ENCODE measurements around the gene NQO2.
A peak's percentile ranks its signal among the peaks of the same experiment; 100 is the strongest.
"Not testable (repeated sequence)": the region's sequence is repeated elsewhere in the genome, so short reads cannot be mapped to it uniquely, and the experiment has no call there.

The NQO2 gene

DNA sequence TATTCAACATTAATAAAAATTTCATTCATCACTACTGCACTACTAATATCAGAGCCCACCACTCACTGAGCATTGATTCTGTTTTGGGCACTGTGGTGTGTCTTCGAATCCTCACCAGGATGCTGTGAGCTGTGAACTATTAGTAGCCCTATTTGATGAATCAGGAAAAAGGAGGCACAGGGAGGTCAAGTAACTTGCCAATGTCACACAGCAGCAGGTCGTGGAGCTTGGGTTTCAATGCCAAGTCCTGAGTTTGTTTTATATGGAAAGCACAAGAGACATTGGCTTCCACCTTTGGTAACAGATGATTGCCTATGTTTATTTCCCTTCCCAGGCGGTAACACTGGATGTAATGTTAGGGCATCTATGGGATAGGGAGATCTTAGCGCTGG, 15.0 kb downstream of the NQO2 start:
- no peak for DNase-seq

DNA sequence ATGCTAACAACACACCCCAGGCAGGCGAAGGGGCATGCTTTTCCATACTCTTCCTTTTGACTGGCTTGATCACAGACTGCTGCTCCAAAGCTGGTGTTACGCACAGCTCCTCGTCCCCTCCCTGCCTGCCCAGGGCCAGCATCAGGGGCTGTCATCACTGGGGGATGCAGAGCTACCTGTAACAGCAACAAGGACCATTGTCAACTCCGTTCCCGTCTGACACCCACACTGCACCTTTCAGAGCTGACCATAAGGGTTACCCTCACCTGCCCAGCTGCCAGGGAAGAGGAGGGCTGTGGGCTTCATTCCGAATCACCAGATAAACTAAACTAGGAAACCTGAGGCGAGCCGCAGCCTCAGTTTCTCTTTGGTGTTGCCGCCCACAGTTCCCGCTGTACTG, 15.4 kb downstream of the NQO2 start:
- no peak for DNase-seq

DNA sequence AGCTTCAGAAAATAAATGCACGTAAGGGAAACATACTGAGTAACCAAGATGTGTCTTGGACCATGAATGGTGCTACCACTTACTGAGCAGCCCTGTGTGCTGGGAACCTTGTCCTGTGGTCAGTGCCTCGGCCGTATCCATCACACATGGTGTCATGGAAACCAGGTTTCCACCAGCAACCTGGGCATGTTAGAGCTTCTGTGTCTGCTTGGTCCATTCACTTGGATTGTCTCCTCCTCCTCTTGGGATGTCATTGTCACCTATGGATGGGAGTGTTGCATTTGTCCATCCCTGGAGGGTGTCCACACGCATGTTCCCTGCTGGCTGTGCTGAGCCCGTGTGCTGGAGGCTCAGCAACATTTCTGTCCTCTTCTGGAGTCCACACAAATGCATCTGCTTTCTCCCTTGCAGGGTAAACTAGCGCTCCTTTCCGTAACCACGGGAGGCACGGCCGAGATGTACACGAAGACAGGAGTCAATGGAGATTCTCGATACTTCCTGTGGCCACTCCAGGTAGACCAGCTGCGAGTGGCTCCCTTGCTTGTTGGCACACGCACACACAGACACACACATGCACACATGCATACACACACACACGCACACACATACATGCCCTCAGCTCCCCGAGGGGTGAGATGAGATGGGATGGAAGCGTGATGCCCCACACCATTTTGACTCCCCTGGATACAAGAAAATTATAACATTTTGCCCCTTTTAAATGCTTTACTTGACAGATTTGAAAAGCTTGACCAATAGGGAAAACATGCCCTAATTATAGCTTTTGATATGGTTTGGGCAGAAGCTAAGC, 17.0 kb downstream of the NQO2 start:
- no peak for DNase-seq

DNA sequence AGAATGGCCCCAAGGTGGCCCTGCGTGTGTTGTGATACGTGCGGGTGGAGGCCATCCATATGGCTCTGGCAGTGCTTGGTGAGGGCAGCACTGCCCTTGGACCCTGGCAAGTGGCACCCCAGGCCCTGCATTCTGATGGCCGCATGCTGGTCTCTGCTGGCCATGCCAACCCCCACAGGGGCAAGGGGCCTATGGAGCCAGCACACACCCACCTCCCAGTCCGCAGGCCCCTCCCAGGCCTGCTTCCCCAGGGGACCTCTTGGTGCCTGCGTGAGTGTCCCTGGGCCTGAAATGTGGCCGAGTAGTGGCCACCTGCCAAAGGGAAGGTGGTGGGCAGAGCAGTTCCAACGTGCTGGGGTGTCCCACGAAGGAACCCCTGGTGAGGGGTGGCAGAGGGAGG, 17.6 kb downstream of the NQO2 start:
- no peak for DNase-seq

DNA sequence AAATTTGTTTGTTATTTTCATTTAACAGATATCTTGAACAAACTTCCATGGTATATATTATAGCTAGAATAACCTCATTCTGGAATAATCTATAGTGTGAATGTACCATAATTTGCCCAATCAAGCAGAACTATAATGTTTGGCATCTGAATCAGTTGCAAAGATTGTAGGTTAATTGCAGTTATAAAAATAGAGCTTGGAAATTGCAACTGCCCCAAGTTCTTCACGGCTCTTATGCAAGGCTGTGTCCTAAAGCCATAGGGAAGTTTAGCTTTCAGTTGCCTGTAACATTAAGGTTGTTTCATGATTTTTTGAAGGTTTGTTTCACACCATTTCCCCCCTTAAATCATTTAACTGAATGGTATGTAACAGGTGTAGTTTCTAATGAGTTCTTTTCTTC, 19.4 kb downstream of the NQO2 start:
- no peak for DNase-seq

DNA sequence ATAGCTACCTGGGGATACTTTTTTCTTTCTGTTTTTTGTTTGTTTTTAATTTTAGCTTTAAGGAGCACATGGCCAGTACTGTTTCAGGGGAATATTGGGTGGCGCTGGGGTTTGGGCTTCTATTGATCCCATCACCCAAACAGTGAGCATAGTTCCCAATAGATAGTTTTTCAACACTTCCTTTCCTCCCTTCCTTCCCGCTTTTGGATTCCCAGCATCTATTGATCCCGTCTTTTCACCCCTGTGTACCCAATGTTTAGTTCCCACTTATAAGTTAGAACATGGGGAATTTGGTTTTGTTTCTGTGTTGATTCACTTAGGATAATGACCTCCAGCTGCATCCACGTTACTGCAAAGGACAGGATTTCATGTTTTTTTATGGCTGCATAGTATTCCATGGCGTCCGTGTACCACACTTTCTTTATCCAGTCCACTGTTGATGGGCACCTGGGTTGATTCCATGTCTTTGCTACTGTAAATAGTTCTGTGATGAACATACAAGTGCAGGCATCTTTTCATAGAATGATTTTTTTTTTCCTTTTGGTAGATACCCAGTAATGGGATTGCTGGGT, 20.1 kb downstream of the NQO2 start:
- no peak for DNase-seq

DNA sequence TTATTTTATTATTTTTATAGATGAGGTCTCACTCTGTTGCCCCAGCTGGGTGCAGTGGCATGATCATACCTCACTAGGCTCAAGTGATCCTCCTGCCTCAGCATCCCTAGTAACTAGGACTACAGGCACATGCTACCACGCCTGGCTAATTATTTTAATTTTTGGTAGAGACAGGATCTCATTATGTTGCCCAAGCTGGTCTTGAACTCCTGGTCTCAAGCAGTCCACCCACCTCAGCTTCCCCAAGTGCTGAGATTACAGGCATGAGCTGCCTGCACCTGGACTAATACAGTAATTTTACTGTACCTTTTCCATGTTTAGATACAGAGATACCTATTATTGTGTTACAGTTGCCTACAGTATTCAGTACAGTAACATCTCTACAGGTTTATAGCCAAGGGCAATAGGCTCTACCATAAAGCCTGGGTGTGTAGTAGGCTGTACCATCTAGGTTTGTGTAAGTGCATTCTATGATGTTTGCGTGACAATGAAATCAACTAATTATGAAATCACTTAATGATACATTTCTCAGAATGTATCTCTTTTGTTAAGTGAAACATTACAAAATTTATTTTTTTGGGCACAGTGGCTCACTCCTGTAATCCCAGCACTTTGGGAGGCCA, 21.4 kb downstream of the NQO2 start:
- not testable (repeated sequence) for DNase-seq

DNA sequence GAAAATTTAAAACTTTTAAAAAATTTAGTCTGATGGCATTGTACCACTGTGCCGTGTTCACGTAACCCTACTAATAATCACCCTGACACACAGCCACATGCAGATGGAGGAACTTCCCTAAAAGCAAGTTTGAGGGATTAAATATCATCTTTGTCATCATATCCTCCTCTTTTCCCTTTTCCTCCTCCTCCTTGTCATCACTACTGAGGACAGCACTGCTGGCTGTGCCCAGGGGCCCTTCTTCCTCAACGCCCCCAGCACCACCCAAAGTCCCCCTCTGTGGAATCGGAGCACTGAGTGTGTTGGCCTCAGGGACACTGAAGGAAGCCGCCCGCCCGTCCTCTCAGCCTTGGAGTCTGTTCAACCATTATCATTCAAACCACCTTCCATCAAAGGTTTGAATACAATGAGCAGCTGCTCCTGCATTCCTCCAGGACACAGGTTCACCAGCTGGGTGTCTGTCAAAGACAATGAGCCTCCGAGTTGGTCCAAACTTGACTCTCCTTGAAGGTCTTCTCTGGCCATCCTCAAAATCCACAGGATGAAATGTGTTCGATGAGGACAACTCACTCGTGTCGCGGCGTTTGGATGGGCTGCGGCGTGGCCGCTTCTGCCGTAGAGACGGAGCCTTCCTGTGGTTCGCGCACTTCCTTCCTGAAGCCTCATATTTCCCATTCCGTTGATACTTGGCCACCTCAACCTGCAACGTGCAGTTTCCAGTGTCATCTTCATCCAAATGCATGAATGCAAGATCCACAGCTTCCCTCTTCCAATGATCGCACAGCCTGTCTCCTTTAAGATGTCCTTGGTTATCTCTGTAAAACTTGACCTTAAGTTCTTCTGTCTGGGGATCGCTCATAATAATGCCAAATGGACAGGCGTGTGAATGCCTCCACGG, 23.3 kb downstream of the NQO2 start:
- DNase-seq = no peak

DNA sequence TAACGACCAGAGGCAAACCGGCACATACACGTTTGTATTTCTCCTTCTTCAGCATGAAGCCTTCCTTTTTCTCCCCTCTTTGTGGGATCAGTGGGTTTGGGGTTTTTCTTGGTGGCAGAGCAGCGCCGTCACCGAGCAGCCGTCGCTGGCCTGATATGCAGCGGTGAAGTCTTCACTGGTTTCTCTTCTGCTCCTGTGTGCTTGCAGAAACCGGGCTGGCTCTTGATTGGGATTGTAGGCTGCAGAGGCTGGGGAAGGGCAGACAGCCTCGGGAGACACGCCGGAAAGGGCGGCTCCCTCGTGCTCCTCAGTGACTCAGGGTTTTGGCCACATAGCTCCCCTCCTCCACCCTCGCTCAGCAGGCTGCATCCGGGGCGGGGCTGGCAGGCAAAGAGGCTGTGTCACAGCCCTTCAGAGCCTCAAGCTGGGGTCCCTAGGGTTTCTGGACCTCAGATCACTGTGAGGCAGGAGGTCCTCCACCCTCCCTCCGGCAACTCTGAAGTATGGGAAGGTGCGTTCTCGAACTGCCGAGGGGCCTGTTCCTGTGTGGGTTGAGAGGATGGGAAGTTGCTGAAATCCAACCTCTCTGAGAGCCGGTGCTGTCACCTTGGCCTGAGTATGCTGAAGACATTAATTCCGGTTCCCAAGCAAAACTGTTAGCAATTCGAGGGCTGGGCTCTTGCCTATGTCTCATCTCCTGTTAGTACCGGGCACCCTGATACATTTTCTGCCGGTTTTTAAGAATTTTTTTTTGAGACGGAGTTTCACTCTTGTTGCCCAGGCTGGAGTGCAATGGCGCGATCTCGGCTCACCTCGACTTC, 24.2 kb downstream of the NQO2 start:
- DNase-seq = peak; percentile 2

DNA sequence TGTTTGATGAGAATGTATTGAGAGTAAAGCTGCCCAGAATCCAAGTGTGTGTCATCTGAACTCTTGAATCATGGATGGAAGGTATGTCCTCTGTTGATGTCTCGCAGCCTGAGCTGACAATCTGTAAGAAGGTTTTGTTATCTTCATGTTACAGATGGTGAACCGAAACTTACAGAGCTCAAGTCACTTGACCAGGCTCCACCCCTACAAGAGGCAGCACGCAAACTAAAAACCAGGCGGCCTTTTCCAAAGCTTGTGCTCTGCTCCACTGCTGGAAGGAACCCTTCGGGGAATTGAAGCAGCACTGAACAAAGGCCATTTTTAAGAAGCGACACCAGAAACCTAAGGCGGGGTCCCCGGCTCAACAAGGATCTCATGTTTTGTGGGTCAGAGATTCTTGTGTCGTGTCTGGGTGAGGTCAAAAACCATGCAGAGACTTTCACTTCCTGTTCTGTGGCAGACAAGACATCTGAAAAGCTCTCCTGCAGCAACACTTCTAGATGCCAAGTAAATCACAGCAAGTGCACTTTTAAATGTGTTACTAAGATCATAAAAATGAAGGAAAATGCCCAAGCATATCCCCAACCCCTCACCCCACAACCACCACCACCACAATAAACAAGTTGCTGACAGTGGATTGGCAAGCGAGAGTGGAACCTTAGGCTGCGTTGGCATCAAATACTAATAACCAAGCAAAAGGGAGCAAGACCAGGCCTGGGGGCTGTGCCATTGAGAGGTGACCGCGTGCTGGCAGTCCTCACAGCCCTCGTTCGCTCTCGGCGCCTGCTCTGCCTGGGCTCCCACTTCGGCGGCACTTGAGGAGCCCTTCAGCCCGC, 27.3 kb downstream of the NQO2 start:
- no peak for DNase-seq

DNA sequence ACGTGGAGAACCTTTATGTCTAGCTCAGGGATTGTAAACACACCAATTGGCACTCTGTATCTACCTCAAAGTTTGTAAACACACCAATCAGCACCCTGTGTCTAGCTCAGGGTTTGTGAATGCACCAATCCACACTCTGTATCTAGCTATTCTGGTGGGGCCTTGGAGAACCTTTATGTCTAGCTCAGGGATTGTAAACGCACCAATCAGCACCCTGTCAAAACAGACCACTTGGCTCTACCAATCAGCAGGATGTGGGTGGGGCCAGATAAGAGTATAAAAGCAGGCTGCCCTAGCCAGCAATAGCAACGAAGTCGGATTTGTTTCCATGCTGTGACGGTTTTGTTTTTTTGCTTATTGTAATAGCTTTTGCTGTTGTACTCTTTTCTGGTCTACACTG, 28.5 kb downstream of the NQO2 start:
- not testable (repeated sequence) for DNase-seq

DNA sequence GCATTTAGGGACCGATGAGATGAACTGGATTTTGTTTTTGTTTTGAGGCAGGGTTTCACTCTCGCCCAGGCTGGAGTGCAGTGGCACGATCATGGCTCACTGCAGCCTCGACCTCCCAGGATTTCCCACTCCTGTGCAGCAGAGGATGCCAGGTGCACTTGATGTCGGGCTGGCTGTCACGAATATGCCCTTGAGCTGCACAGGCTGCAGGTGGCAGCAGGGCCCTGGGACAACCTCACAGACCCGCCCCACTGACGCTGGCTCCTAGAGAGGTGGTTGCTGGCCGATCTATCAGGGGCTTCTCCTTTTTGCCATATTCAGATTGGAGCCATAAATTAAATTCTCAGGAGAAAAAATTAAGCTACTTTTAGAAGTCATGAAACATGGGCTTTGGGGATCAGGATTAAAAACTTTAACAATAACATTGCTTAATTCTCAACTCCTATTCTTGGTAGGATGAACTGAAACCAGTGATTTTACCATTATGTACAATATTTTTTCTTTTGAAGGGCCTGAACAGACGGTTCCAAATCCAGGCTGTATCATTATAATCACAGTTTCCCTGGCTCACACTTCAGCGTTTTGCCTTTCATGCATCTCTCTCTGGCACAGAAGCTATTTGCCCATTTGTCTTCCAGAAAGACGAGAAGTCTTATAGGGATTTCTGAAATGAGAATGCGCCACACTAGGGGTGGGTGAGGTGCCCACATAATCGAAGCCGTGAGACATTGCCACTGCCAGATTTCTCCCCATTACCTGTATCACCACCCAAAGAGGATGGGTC, 32.4 kb downstream of the NQO2 start:
- peak; percentile 17 for DNase-seq

DNA sequence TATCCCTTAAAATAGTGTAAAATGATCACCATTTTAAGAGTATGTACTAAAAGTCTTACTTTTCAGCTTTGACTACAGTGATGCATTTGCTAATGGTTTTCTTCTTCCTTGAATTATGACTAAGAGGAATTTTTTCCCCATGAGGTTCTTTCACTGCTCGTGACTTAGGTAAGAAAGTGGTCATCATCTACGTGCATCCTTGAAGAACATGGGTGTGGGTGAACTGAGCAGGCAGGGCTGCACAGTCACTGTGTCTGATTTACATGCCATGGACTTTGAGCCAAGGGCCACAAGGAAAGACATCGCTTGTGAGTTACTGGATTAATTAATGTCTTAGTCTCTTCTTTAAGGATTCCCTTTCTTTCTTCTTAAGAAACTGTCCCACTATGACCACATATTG, 33.3 kb downstream of the NQO2 start:
- no peak for DNase-seq

DNA sequence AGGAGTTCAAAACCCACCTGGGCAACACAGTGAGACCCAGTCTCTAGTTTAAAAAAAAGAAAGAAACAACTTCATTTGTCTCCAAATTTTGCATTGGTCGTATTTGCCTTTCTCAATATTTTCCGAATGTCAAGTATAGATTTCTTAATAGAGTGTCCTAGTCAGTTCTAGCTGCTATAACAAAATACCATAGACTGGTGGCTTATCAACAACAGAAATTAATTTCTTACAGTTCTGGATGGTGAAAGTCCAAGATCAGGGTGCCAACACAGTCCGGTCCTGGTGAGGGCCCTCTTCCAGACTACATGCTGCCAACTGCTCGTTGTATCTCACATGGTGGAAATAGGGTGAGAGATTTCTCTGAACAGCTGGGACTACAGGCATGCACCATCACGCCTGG, 34.0 kb downstream of the NQO2 start:
- no peak for DNase-seq

DNA sequence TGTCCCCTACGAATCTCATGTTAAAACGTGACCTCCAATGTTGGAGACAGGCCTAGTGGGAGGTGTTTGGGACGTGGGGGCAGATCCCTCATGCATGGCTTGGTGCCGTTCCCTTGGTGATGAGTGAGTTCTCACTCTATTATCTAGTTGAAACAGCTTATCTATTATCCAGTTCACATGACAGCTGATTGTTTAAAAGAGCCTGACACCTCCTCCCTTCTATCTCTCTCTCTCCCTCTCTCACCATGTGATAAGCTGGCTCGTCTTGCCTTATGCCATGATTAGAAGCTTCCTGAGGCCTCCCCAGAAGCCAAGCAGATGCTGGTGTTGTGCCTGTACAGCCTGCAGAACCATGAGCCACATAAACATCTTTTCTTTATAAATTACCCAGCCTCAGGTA, 35.7 kb downstream of the NQO2 start:
- DNase-seq = no peak

DNA sequence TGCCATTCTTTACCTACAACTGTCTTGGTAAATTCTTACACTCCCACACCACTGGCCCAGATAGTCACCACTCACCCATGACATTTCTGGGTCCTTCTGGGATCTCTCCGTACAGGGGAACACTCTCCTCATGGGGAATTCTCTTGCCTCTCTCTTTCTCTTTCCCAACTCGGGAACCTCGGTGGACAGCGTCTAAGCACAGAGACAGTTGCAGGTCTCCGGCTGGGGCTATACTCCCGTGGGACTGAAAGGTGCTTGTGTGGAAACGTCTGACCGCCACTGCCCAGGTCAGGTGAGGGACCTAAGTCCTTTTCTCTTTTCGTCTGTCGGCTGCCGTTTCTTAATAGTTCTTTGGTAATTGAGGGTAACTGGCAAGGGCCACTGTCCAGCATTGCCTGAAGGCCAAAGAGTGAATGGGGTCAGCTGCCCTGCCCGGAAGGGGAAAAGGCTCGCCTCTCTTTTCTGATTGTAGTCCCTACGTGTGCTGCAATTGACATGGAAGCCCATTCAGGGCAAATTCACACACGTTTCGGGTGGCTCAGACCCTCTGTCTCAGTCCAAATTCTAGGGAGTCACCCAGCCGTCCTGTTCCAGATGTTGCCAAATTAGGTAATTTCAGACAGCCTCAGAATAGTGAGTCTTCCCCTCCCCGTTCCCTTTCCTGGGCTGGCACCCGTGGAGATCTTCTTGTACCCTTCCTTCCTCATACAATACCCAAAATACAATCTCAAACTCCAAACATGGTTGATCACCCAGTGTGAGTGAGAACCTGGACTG, 37.4 kb downstream of the NQO2 start:
- no peak for DNase-seq

DNA sequence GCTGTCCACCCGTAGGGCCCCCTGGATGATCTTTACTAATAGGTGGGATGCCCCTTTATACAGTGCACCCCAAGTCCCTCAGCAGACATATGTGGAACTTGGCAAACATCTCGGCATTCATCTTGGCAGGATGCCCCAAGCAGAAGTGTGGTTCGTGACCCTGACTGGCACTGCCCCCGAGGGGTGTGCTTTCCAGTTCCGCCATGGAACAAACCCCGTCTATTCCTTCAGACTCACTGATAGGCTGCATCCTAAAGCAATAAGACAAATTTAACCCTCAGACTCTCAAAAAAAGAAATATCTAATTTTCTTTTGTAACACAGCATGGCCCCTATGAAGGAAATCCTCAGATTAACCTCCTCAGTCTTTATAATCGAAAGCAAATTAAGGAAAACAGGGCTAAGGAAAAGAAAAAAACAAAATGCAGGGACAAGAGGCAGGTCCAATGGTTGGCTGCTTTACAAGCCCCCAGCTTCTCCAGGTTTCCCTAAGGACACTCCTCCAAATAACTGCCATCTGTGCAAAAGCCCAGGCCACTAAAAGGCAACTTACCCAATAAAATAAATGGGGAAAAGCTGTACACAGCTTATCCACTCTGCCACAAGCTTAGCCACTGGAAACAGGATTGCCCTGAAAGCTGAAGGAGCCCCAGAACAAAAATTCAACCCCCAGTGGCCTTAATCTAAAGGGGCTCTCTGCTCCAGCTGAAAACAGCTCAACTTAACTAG, 38.1 kb downstream of the NQO2 start:
- DNase-seq = no peak

DNA sequence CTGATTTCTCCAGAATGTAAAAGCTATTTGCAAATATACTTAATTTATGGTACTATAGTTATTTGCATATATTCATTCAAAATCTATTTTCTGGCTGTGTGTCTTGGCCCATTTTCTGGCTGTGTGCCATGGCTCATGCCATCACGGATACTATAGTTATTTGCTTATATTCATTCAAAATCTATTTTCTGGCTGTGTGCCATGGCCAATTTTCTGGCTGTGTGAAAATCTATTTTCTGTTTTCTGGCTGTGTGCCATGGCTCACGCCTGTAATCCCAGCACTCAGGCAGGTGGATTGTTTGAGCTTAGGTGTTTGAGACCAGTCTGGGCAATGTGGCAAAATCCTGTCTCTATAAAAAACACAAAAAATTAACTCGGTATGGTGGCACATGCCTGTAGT, 39.7 kb downstream of the NQO2 start:
- DNase-seq = peak; percentile 95

DNA sequence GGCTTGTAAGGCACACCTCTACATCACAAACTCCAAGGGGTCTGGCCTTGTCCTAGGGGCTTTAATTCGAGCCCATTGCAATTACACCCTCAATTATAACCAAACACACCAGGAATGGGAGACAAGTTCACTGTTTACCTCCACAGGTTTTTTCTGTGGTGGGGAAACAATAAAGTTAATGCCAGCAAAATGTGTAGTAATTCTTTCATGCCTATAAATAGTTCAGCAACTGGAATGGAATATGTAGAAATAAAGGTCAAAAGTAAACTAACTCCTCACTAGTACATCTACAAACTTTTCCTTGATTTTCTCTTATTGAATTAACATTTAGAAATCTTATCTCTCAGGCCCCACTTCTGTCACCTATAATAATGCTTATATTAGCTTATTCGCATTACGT, 41.5 kb downstream of the NQO2 start:
- no peak for DNase-seq
